ENCODE data around the gene CDH26.
"Not testable (repeated sequence)": the region's sequence is repeated elsewhere in the genome, so short reads cannot be mapped to it uniquely, and the experiment has no call there.

The CDH26 gene

DNA sequence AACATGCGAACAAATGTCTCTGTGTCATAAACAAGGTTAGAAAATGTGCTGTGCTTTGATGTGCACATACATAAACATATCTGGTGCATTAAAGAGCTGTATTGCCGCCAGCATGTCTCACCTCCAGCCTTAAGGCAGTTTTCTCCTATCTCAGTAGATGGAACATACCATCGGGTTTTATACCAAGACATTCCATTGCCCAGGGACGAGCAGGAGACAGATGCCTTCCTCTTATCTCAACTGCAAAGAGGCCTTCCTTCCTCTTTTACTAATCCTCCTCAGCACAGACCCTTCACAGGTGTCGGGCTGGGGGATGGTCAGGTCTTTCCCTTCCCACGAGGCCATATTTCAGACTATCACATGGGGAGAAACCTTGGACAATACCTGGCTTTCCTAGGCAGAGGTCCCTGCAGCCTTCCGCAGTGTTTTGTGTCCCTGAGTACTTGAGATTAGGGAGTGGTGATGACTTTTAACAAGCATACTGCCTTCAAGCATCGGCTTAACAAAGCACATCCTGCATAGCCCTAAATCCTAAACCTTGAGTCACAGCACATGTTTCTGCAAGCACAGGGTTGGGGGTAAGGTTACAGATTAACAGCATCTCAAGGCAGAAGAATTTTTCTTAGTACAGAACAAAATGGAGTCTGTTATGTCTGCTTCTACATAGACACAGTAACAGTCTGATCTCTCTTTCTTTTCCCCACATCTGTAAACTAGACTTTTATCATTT is 83.4 kb downstream of the CDH26 start:
- not testable (repeated sequence) for FAIRE-seq; DNase-seq (ENCODE audit: low spot score)

- FAIRE-seq (no peak), DNase-seq (ENCODE audit: low spot score) (no peak)
These were observed 85.2 kb downstream of the CDH26 start for GRCh38 chr20:60043435-60043834.

- DNase-seq (ENCODE audit: low spot score) (no peak), FAIRE-seq (no peak)
These were observed 87.8 kb downstream of the CDH26 start for GRCh38 chr20:60046011-60046413.

- no peak for FAIRE-seq
- no peak for DNase-seq (ENCODE audit: low spot score)
These were observed 88.2 kb downstream of the CDH26 start for GRCh38 chr20:60046436-60046835.

DNA sequence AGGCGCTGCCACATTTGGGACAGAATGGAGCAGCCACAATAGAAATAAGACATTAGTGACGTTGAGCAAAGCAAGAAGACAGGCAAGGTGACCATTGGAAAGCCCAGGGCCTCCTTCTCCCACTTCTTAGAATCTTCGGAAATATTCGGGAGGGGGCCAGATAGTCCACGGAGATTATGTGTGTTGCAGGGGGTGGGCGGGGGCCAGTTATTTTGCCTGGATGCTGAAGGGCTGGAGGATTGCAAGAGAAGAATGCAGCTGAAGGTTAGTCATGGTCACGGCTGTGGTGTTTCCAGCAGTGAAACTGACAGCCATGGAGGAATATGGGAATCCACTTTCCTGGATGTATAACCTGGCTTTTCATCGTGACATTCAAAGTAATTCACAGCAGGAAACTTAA is 88.6 kb downstream of the CDH26 start:
- DNase-seq (ENCODE audit: low spot score) (no peak), FAIRE-seq (no peak)

DNA sequence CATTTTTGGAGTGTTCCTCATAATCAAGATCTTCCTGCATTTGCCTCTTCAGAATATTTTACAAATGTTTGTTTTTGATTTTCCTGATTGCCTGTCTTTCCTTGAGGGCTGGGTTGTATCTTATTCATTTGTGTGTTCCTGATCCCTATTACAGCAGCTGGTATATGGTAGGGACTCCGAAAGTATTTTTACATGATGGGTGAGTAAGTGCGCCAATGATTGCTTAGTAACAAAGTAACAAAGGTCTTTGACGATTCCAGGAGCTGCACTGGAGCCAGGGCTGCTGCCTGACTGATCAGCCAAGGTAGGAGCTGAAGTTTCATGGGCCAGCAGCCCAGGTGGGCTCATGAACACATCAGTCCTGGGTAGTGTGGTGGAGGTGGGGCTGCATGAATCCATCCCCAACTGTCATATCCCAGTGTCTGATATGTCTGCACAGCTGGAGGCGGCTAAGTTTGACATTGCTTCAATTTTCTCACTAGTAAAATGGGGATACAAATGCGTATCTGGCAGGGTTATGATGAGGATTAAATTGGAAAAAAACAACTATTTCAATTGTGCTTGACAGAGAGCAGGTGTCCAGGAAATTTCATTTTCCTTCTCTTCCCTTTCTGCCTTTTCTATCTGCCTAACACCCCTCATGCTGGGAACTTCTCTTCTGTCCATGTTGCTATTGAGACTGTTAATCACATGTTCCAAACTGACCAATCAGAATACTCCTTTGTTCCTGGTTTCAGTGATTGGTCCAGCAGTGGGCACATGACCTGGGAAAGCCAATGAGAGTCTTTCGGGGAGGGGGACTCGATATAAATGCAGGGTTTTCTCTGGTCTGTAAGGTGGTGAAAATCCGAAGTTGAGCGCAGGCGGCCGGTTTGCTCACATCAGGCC is 90.7 kb downstream of the CDH26 start:
- DNase-seq (ENCODE audit: low spot score), result no peak
- no peak for FAIRE-seq

DNA sequence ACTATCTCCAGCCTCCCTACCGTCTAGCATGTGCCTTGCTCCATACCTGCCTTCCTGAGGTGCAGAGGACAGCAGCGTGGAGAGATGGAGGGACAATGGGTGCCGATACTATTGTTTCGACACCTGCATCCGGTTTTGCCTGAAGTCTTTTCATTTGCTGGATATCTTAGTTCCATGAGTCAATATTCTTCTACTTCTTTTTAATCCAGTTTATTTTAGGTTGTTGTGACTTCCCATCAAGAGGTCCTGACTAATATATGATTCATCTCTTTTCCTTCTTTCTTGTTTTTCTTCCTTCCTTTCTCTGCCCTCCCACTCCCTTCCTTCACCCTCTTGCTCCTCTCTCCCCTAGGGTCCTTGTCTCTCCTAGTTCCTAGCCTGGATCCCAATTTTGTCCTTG is 91.4 kb downstream of the CDH26 start:
- no peak for FAIRE-seq

DNA sequence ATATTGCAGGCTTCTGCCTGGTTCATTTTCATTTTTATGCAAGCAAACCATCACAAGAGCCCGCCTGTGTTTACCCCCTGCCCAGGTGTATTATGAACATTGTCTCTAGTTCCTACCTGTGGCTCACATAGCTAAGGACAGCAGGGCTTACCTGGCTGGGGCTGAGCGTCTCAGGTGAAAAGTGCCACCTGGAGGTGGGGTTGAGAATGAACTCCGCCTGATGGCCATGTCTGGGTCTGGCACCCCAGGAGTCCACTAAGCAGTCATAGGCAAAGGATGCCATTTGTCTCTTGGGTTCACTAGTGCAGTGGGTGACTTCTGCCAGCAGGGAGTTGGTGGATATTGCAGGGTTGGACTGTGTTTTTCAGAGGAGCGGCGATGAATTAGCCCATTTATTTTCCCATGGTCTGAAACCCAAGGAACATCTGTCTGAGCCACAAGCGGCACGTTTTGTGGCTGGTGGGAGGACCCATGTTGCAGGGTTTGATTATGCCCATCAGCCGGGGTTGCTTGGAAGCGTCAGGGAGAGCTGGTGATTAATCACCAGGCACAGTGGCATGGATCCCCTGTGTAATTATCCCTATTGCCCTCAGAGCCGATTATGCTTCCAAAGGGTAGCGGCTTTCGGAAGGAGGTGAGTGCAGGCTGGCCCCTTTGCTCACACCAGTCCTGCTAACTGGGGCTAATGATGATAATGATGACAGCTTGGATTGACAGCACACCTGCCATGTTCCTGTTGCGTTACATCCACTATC is 92.1 kb downstream of the CDH26 start:
- DNase-seq (ENCODE audit: low spot score) (no peak), FAIRE-seq (no peak)

More for the DNA sequence above, 91.4 kb downstream of the CDH26 start:
- DNase-seq (ENCODE audit: low spot score), result no peak

DNA sequence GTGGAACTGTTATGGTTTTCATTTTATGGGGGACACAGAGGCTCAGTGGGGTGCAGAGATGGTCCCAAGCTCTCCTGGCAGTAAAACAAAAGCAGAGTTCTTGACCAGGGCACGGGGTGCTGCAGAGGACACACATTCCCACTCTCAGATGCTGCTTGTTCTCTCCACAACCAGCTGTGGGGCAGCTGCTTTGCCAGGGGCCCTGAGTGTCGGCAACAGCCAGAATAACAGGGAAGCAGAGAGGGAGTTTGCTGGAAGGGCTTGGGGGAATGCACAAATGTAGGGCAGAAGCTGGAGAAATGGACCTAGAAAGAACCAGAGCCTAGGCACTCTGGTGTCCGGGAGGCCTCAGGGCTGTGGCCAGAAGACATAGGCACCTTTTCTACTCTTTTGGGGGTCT is 93.7 kb downstream of the CDH26 start:
- FAIRE-seq, result no peak
- no peak for DNase-seq (ENCODE audit: low spot score)

GRCh38 chr20:60052322-60052721 is 94.1 kb downstream of the CDH26 start:
- no peak for FAIRE-seq
- no peak for DNase-seq (ENCODE audit: low spot score)

DNA sequence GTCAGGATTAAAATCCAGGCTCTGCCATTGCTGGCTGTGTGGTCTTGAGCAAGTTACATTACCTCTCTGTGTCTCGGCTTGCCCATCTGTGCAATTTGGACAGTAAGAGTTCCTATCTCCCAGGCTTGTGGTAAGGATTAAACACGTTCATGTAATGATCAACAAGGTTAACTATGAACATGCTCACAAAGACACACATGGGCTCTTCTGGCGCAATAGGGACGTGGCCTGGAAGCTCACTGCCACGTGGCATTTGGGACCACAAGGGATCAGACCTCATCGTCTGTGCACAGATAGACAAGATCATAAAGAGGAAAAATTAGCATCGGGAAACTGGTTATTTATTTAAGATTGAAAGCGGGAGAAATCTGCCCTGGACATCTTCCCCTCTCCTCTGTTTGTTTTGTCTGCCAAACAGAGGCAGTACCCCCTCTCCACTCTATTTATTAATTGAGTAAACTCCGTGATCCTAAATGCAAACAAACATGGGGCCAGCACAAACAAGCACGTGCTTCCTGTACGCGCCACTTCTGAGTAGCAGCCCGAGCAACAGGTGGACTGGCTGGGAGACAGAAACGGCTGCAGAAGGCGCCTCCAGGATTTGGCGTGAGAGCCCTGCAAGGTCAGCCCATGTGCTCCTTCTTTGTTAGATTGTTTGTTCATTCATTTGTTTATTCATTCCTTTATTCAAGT is 95.0 kb downstream of the CDH26 start:
- no peak for DNase-seq (ENCODE audit: low spot score)
- FAIRE-seq, result no peak

DNA sequence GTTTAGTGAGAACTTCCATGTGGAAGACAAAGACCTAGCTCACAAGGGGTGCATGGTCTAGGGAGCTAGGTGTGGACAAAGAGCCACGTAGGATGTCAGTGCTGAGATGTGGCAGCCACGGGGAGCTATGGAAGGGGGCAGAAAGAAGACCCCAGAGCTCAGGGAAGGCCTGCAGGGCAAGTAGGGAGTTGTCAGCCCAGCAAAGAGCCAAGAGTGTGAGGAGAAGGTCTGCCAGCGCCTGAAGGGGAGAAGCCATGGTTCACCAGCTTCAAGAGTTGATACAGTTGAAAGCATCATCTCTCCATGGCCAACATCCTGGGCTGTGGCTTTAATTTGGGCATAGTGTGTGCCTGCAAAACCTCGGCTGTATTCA is 95.6 kb downstream of the CDH26 start:
- DNase-seq (ENCODE audit: low spot score) (no peak), FAIRE-seq (no peak)

GRCh38 chr20:60054716-60055634 is 96.8 kb downstream of the CDH26 start:
- DNase-seq (ENCODE audit: low spot score), result no peak
- FAIRE-seq, result no peak

DNA sequence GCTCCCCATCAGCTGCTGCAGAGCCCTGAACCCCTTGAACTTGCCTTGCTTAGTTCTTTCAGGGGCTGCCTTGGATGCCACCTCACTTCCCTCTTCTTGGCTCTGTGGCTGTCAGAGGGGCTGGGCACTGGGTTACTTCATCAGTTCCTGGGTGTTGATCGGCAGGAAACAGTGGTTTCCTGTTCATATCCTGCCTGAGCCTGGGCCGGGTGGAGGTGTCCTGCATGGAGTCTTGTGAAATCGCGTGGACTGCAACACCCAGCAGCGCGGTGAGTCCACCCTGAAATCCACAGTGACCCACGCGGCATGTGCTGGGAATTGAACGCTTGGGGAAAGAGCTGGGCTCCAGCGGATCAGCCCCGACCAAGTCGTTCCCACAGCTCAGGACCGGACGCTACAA is 97.5 kb downstream of the CDH26 start:
- DNase-seq (ENCODE audit: low spot score) (peak; percentile 24), FAIRE-seq (no peak)

GRCh38 chr20:60056407-60057122 is 98.3 kb downstream of the CDH26 start:
- no peak for DNase-seq (ENCODE audit: low spot score)
- FAIRE-seq, result no peak

GRCh38 chr20:60057123-60057865 is 99.1 kb downstream of the CDH26 start:
- DNase-seq (ENCODE audit: low spot score) (peak; percentile 77), FAIRE-seq (no peak)

GRCh38 chr20:60057866-60058807 is 99.9 kb downstream of the CDH26 start:
- FAIRE-seq (no peak), DNase-seq (ENCODE audit: low spot score) (peak; percentile 27)

DNA sequence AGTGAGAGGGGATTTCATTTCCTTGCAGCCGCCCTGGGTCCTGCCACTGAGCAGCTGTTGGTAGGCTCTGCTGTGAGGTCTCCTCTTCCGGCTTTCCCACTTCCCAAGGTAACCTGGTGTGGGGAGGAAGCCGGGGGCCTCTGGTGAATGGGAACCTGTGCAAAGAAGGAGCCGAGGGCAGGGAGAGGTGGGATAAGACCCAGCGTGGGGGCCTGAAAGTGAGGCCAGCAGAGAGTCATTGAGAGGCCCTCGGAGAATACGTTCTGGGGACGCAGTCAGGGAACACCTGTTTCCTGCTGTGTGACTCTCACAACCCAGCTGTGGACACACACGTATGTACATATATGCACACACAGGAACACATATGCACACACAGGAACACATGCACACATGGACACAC is 100.7 kb downstream of the CDH26 start:
- DNase-seq (ENCODE audit: low spot score), result no peak
- no peak for FAIRE-seq

Measured in urothelium cell line (cell line).